Measurements from ENCODE around the gene ARHGAP26. TPM values are rescaled to one million over a fixed set of nuclear protein-coding genes. Genes with fewer than 3 reads are reported as not detected.
A peak's percentile ranks its signal among the peaks of the same experiment; 100 is the strongest.

ARHGAP26 gene
- total and polyA plus RNA-seq, 4 experiments from 2014 or later, result 2.0 to 22.7 (median 17.3) TPM

- Histone ChIP-seq H3K27ac (ENCODE audit: low read depth, low read length) (no peak overlapping the region), H3K4me3 (ENCODE audit: low read length in 2 of 2) (no peak overlapping the region), H3K4me1 (ENCODE audit: insufficient read depth, low read length) (no peaks in the 10 kb centered on the region), H3K9me3 (ENCODE audit: control insufficient read depth in 1 of 2, low read length in 2 of 2) (no peaks in the 10 kb centered on the region), H3K27me3 (ENCODE audit: insufficient read depth, low read length) (no peaks in the 10 kb centered on the region), H3K36me3 (ENCODE audit: insufficient read depth, low read length) (no peaks in the 10 kb centered on the region)
- DNase-seq, result no peak
- Mint-ChIP-seq H3K9me3 (peaks cover 0 to 4% (median 0%) of the 10 kb centered on the region in 8 donors), H3K4me3 (no peak overlapping the region), H3K27me3 (peaks cover 0 to 2% of the 10 kb centered on the region in 2 donors), H3K27ac (no peak overlapping the region), H3K36me3 (no peaks in the 10 kb centered on the region), H3K4me1 (no peaks in the 10 kb centered on the region)
- POLR2A ChIA-PET (ENCODE audit: partially characterized antibody), result no interaction called here
- intact Hi-C loops (cut with micrococcal nuclease), result no loop called here
- CTCF ChIA-PET (ENCODE audit: partially characterized antibody), result no interaction called here
Measured at GRCh38 chr5:143248391-143248790, 478.2 kb downstream of the ARHGAP26 start.

- H3K9me3 Mint-ChIP-seq, result peaks cover 0 to 4% (median 0%) of the 10 kb centered on the region in 8 donors
- H3K9me3 ChIP-seq (ENCODE audit: control insufficient read depth in 1 of 2, low read length in 2 of 2), result no peaks in the 10 kb centered on the region
- H3K27me3 Mint-ChIP-seq, result peaks cover 0 to 2% of the 10 kb centered on the region in 2 donors
- H3K4me3 ChIP-seq (ENCODE audit: low read length in 2 of 2), result no peak overlapping the region
- POLR2A ChIA-PET (ENCODE audit: partially characterized antibody), result no interaction called here
- H3K27me3 ChIP-seq (ENCODE audit: insufficient read depth, low read length), result no peaks in the 10 kb centered on the region
- H3K4me3 Mint-ChIP-seq, result no peak overlapping the region
- H3K27ac ChIP-seq (ENCODE audit: low read depth, low read length), result no peak overlapping the region
- H3K36me3 Mint-ChIP-seq, result no peaks in the 10 kb centered on the region
- no peaks in the 10 kb centered on the region for H3K4me1 Mint-ChIP-seq
- H3K36me3 ChIP-seq (ENCODE audit: insufficient read depth, low read length), result no peaks in the 10 kb centered on the region
- DNase-seq, result no peak
- intact Hi-C loops (cut with micrococcal nuclease), result no loop called here
- H3K27ac Mint-ChIP-seq, result peak overlapping the region in 1 of 7 donors; percentile 44
- H3K4me1 ChIP-seq (ENCODE audit: insufficient read depth, low read length), result no peaks in the 10 kb centered on the region
- CTCF ChIA-PET (ENCODE audit: partially characterized antibody), result no interaction called here
Measured at GRCh38 chr5:143248822-143249579, 478.8 kb downstream of the ARHGAP26 start.

GRCh38 chr5:143249851-143250250 is 479.7 kb downstream of the ARHGAP26 start:
- ChIA-PET POLR2A (ENCODE audit: partially characterized antibody) (no interaction called here), CTCF (ENCODE audit: partially characterized antibody) (interaction anchor here (1.4 kb wide), 1 partner anchor 9 kb away, joined by 3 read pairs; no protein-coding TSS in a partner anchor)
- no peak for DNase-seq
- Mint-ChIP-seq H3K4me1 (no peaks in the 10 kb centered on the region), H3K9me3 (peaks cover 0 to 4% (median 0%) of the 10 kb centered on the region in 8 donors), H3K27me3 (peaks cover 0 to 2% of the 10 kb centered on the region in 2 donors), H3K36me3 (no peaks in the 10 kb centered on the region), H3K27ac (no peak overlapping the region), H3K4me3 (no peak overlapping the region)
- no peaks in the 10 kb centered on the region for H3K9me3 ChIP-seq (ENCODE audit: control insufficient read depth in 1 of 2, low read length in 2 of 2)
- intact Hi-C loops (cut with micrococcal nuclease), result no loop called here
- H3K36me3 ChIP-seq (ENCODE audit: insufficient read depth, low read length), result no peaks in the 10 kb centered on the region
- H3K27me3 ChIP-seq (ENCODE audit: insufficient read depth, low read length), result no peaks in the 10 kb centered on the region
- H3K4me3 ChIP-seq (ENCODE audit: low read length in 2 of 2), result no peak overlapping the region
- H3K27ac ChIP-seq (ENCODE audit: low read depth, low read length), result no peak overlapping the region
- no peaks in the 10 kb centered on the region for H3K4me1 ChIP-seq (ENCODE audit: insufficient read depth, low read length)

- no peak for DNase-seq
- intact Hi-C loops (cut with micrococcal nuclease), result no loop called here
- Mint-ChIP-seq H3K27me3 (peaks cover 0 to 2% of the 10 kb centered on the region in 2 donors), H3K4me1 (no peaks in the 10 kb centered on the region), H3K36me3 (no peaks in the 10 kb centered on the region), H3K27ac (no peak overlapping the region), H3K9me3 (peaks cover 0 to 4% (median 0%) of the 10 kb centered on the region in 8 donors), H3K4me3 (no peak overlapping the region)
- Histone ChIP-seq H3K4me3 (ENCODE audit: low read length in 2 of 2) (no peak overlapping the region), H3K27me3 (ENCODE audit: insufficient read depth, low read length) (no peaks in the 10 kb centered on the region), H3K9me3 (ENCODE audit: control insufficient read depth in 1 of 2, low read length in 2 of 2) (no peaks in the 10 kb centered on the region), H3K4me1 (ENCODE audit: insufficient read depth, low read length) (no peaks in the 10 kb centered on the region), H3K27ac (ENCODE audit: low read depth, low read length) (no peak overlapping the region), H3K36me3 (ENCODE audit: insufficient read depth, low read length) (no peaks in the 10 kb centered on the region)
- ChIA-PET CTCF (ENCODE audit: partially characterized antibody) (no interaction called here), POLR2A (ENCODE audit: partially characterized antibody) (no interaction called here)
Measured at GRCh38 chr5:143251190-143251589, 481.0 kb downstream of the ARHGAP26 start.

GRCh38 chr5:143251946-143252345 is 481.8 kb downstream of the ARHGAP26 start:
- H3K4me3 ChIP-seq (ENCODE audit: low read length in 2 of 2), result no peak overlapping the region
- Mint-ChIP-seq H3K9me3 (peaks cover 0 to 3% (median 0%) of the 10 kb centered on the region in 8 donors), H3K27me3 (peaks cover 0 to 2% of the 10 kb centered on the region in 2 donors), H3K4me1 (no peaks in the 10 kb centered on the region), H3K27ac (peak overlapping the region in 1 of 7 donors; percentile 11), H3K36me3 (no peaks in the 10 kb centered on the region), H3K4me3 (no peak overlapping the region)
- H3K27me3 ChIP-seq (ENCODE audit: insufficient read depth, low read length), result no peaks in the 10 kb centered on the region
- no peaks in the 10 kb centered on the region for H3K36me3 ChIP-seq (ENCODE audit: insufficient read depth, low read length)
- ChIA-PET POLR2A (ENCODE audit: partially characterized antibody) (no interaction called here), CTCF (ENCODE audit: partially characterized antibody) (no interaction called here)
- no peak overlapping the region for H3K27ac ChIP-seq (ENCODE audit: low read depth, low read length)
- no peaks in the 10 kb centered on the region for H3K4me1 ChIP-seq (ENCODE audit: insufficient read depth, low read length)
- no peaks in the 10 kb centered on the region for H3K9me3 ChIP-seq (ENCODE audit: control insufficient read depth in 1 of 2, low read length in 2 of 2)
- DNase-seq, result no peak
- intact Hi-C loops (cut with micrococcal nuclease), result no loop called here

GRCh38 chr5:143254819-143255218 is 484.6 kb downstream of the ARHGAP26 start:
- DNase-seq, result no peak
- CTCF ChIA-PET (ENCODE audit: partially characterized antibody), result no interaction called here
- POLR2A ChIA-PET (ENCODE audit: partially characterized antibody), result no interaction called here

GRCh38 chr5:143258559-143259253 is 488.5 kb downstream of the ARHGAP26 start:
- peaks cover 0 to 2% (median 0%) of the 10 kb centered on the region in 4 donors for H3K4me1 Mint-ChIP-seq
- no peaks in the 10 kb centered on the region for H3K27me3 Mint-ChIP-seq
- POLR2A ChIA-PET (ENCODE audit: partially characterized antibody), result no interaction called here

More at GRCh38 chr5:143254819-143255218, 484.6 kb downstream of the ARHGAP26 start:
- no peaks in the 10 kb centered on the region for H3K4me1 ChIP-seq (ENCODE audit: insufficient read depth, low read length)
- Mint-ChIP-seq H3K27ac (no peak overlapping the region), H3K4me1 (peaks cover 0 to 2% (median 0%) of the 10 kb centered on the region in 4 donors), H3K9me3 (no peaks in the 10 kb centered on the region), H3K4me3 (no peak overlapping the region), H3K27me3 (no peaks in the 10 kb centered on the region), H3K36me3 (no peaks in the 10 kb centered on the region)
- no peaks in the 10 kb centered on the region for H3K27me3 ChIP-seq (ENCODE audit: insufficient read depth, low read length)
- H3K9me3 ChIP-seq (ENCODE audit: control insufficient read depth in 1 of 2, low read length in 2 of 2), result no peaks in the 10 kb centered on the region
- H3K27ac ChIP-seq (ENCODE audit: low read depth, low read length), result no peak overlapping the region
- intact Hi-C loops (cut with micrococcal nuclease), result no loop called here
- H3K4me3 ChIP-seq (ENCODE audit: low read length in 2 of 2), result no peak overlapping the region
- H3K36me3 ChIP-seq (ENCODE audit: insufficient read depth, low read length), result no peaks in the 10 kb centered on the region

More at GRCh38 chr5:143258559-143259253, 488.5 kb downstream of the ARHGAP26 start:
- no peaks in the 10 kb centered on the region for H3K4me1 ChIP-seq (ENCODE audit: insufficient read depth, low read length)
- no peaks in the 10 kb centered on the region for H3K9me3 Mint-ChIP-seq
- no peaks in the 10 kb centered on the region for H3K9me3 ChIP-seq (ENCODE audit: control insufficient read depth in 1 of 2, low read length in 2 of 2)
- no peaks in the 10 kb centered on the region for H3K36me3 Mint-ChIP-seq
- H3K4me3 ChIP-seq (ENCODE audit: low read length in 2 of 2), result no peak overlapping the region
- CTCF ChIA-PET (ENCODE audit: partially characterized antibody), result no interaction called here
- H3K27me3 ChIP-seq (ENCODE audit: insufficient read depth, low read length), result no peaks in the 10 kb centered on the region
- intact Hi-C loops (cut with micrococcal nuclease), result no loop called here
- no peaks in the 10 kb centered on the region for H3K36me3 ChIP-seq (ENCODE audit: insufficient read depth, low read length)
- DNase-seq, result no peak
- H3K27ac Mint-ChIP-seq, result peak overlapping the region in 1 of 7 donors; percentile 21
- H3K4me3 Mint-ChIP-seq, result no peak overlapping the region
- no peak overlapping the region for H3K27ac ChIP-seq (ENCODE audit: low read depth, low read length)
